ENCODE data around the gene KRT28.

The KRT28 gene

DNA sequence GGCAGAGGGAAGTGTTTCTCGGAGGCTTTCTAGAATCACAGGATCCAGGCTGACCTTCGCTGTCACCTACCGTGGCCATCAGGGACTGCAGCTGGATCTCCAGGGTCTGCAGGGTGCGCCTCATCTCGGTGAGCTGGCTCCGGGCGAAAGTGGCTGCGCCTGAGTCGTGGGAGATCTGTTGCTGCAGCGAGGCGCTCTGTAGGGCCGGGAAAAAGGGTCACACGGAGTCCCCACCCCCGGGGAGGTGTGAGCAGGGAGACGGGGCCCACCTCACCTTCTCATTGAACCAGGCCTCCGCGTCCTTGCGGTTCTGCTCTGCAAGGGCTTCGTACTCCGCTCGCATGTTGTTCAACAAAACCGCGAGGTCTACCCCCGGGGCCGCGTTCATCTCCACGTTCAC is 2.9 kb downstream of the KRT28 start:
- Histone ChIP-seq H3K27ac (ENCODE audit: low read length) (no peak overlapping the region), H3K27me3 (ENCODE audit: low read depth, low read length) (no peaks in the 10 kb centered on the region), H3K9me3 (ENCODE audit: control insufficient read depth in 1 of 2, low read length in 2 of 2) (no peaks in the 10 kb centered on the region), H3K4me3 (ENCODE audit: low read depth in 1 of 2, low read length in 2 of 2) (no peak overlapping the region), H3K4me1 (ENCODE audit: control insufficient read depth in 1 of 2, insufficient read depth in 2 of 2, low read length in 2 of 2) (no peaks in the 10 kb centered on the region), H3K36me3 (ENCODE audit: control insufficient read depth in 1 of 2, insufficient read depth in 2 of 2, low read length in 2 of 2) (no peaks in the 10 kb centered on the region)

- no peaks in the 10 kb centered on the region for H3K9me3 ChIP-seq (ENCODE audit: control insufficient read depth in 1 of 2, low read length in 2 of 2)
- H3K27me3 ChIP-seq (ENCODE audit: low read depth, low read length): no peaks in the 10 kb centered on the region
- no peaks in the 10 kb centered on the region for H3K4me1 ChIP-seq (ENCODE audit: control insufficient read depth in 1 of 2, insufficient read depth in 2 of 2, low read length in 2 of 2)
- H3K36me3 ChIP-seq (ENCODE audit: control insufficient read depth in 1 of 2, insufficient read depth in 2 of 2, low read length in 2 of 2): no peaks in the 10 kb centered on the region
- H3K27ac ChIP-seq (ENCODE audit: low read length): no peak overlapping the region
- H3K4me3 ChIP-seq (ENCODE audit: low read depth in 1 of 2, low read length in 2 of 2): no peak overlapping the region
Measured at GRCh38 chr17:40795019-40795667, 4.6 kb downstream of the KRT28 start.

- Histone ChIP-seq H3K36me3 (ENCODE audit: control insufficient read depth in 1 of 2, insufficient read depth in 2 of 2, low read length in 2 of 2) (no peaks in the 10 kb centered on the region), H3K4me3 (ENCODE audit: low read depth in 1 of 2, low read length in 2 of 2) (no peak overlapping the region), H3K27me3 (ENCODE audit: low read depth, low read length) (no peaks in the 10 kb centered on the region), H3K27ac (ENCODE audit: low read length) (no peak overlapping the region), H3K9me3 (ENCODE audit: control insufficient read depth in 1 of 2, low read length in 2 of 2) (no peaks in the 10 kb centered on the region), H3K4me1 (ENCODE audit: control insufficient read depth in 1 of 2, insufficient read depth in 2 of 2, low read length in 2 of 2) (no peaks in the 10 kb centered on the region)
Measured at GRCh38 chr17:40794466-40794865, 5.3 kb downstream of the KRT28 start.

- no peaks in the 10 kb centered on the region for H3K36me3 ChIP-seq (ENCODE audit: control insufficient read depth in 1 of 2, insufficient read depth in 2 of 2, low read length in 2 of 2)
- no peak overlapping the region for H3K27ac ChIP-seq (ENCODE audit: low read length)
- H3K4me1 ChIP-seq (ENCODE audit: control insufficient read depth in 1 of 2, insufficient read depth in 2 of 2, low read length in 2 of 2): no peaks in the 10 kb centered on the region
- no peaks in the 10 kb centered on the region for H3K9me3 ChIP-seq (ENCODE audit: control insufficient read depth in 1 of 2, low read length in 2 of 2)
- H3K4me3 ChIP-seq (ENCODE audit: low read depth in 1 of 2, low read length in 2 of 2): no peak overlapping the region
- no peaks in the 10 kb centered on the region for H3K27me3 ChIP-seq (ENCODE audit: low read depth, low read length)
Measured at GRCh38 chr17:40793832-40794231, 5.9 kb downstream of the KRT28 start.

DNA sequence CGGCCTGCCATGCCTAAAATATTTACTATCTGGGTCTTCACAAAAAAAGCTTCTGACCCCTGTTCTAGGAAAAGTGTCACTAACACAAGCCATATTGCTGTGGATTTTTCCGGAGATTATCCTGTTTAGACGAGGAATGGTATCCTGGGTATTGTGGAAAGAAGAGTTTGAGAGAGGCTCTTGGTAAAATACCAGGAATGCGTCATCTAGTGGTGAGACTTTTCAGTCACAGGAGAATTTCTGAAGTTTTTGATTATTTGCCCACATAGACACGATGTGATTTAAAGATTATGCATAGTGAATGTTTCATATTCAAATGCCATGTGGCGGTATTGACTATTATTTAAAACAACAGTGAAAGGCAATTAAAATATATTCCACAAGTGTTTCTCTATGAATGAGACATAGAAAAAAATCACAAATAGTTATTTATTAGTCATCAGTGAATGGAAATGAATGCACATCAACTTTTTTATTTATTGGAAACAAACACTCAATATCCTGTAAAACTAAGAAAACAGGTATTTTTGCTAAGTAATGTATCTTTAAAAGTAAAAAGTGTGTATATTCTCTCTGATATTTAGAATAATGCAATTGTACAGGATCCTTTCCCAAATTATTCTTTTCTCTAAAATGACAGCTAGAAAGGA is 7.8 kb downstream of the KRT28 start:
- H3K36me3 ChIP-seq (ENCODE audit: control insufficient read depth in 1 of 2, insufficient read depth in 2 of 2, low read length in 2 of 2): no peaks in the 10 kb centered on the region
- H3K4me3 ChIP-seq (ENCODE audit: low read depth in 1 of 2, low read length in 2 of 2): no peak overlapping the region
- H3K27ac ChIP-seq (ENCODE audit: low read length): no peak overlapping the region
- no peaks in the 10 kb centered on the region for H3K9me3 ChIP-seq (ENCODE audit: control insufficient read depth in 1 of 2, low read length in 2 of 2)
- no peaks in the 10 kb centered on the region for H3K4me1 ChIP-seq (ENCODE audit: control insufficient read depth in 1 of 2, insufficient read depth in 2 of 2, low read length in 2 of 2)
- no peaks in the 10 kb centered on the region for H3K27me3 ChIP-seq (ENCODE audit: low read depth, low read length)

GRCh38 chr17:40791111-40791510 is 8.6 kb downstream of the KRT28 start:
- Histone ChIP-seq H3K4me3 (ENCODE audit: low read depth in 1 of 2, low read length in 2 of 2) (no peak overlapping the region), H3K27me3 (ENCODE audit: low read depth, low read length) (no peaks in the 10 kb centered on the region), H3K36me3 (ENCODE audit: control insufficient read depth in 1 of 2, insufficient read depth in 2 of 2, low read length in 2 of 2) (no peaks in the 10 kb centered on the region), H3K27ac (ENCODE audit: low read length) (no peak overlapping the region), H3K9me3 (ENCODE audit: control insufficient read depth in 1 of 2, low read length in 2 of 2) (no peaks in the 10 kb centered on the region), H3K4me1 (ENCODE audit: control insufficient read depth in 1 of 2, insufficient read depth in 2 of 2, low read length in 2 of 2) (no peaks in the 10 kb centered on the region)

DNA sequence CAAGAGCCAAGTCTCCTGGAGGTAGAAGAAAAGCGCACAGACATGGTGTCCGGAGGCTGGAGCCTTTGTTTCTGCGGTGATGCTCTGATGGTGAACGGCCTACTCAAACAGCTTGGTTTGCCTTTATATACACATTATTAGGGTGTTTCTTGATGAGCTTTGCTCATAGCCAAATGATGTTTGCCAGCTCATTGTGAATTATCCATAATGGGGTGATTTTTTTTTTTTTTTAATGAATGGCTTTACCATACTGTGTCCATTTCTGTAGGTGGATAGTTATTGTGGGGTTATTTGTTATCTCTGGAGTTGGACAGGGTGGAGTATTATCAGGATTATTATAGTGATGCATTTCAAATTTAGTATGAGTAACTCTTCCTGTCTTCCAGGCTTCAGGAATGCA is 17.3 kb downstream of the KRT28 start, which contains the start of gene KRT27:
TSS of gene KRT27 (minus strand) at position 101 of the 400 bp plus-strand sequence. CDS start at position 44, 57 bp downstream.
- H3K4me3 ChIP-seq (ENCODE audit: low read depth in 1 of 2, low read length in 2 of 2): no peak within 1 kb of the TSS
- H3K27me3 ChIP-seq (ENCODE audit: low read depth, low read length): peaks cover 6% of the 10 kb centered on the region
- H3K36me3 ChIP-seq (ENCODE audit: control insufficient read depth in 1 of 2, insufficient read depth in 2 of 2, low read length in 2 of 2): no peaks in the 10 kb centered on the region
- no peaks in the 10 kb centered on the region for H3K9me3 ChIP-seq (ENCODE audit: control insufficient read depth in 1 of 2, low read length in 2 of 2)
- H3K4me1 ChIP-seq (ENCODE audit: control insufficient read depth in 1 of 2, insufficient read depth in 2 of 2, low read length in 2 of 2): no peaks in the 10 kb centered on the region
- no peak within 1 kb of the TSS for H3K27ac ChIP-seq (ENCODE audit: low read length)

DNA sequence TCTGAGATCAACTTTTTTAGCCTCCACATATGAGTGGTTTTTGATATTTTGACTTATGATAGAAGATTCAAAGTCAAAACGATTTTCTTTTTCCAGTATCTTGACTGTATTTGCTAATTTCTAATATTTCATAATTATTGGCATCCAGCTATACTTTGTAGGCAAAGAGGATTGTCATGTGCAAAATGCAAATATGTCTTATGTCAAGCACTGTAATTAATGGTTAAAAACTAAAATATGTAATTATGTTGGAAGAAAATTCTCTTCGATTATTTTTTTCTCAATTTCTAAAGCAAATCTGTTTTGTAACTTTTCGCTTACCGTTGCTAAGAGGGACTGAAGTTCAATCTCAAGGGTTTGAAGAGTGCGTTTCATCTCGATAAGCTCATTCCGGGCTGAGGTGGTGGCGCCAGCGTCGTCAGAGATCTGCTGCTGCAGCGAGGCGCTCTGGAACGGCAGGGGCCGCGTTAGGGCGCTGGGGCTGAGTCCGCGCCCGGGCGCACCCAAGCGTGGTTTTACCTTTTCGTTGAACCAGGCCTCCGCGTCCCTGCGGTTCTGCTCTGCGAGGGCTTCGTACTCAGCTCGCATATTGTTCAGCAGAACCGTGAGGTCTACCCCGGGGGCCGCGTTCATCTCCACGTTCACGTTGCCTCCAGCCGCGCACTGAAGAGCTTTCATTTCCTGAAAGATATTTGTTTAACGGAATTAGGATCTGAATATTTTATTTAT is 20.4 kb downstream of the KRT28 start:
- Histone ChIP-seq H3K9me3 (ENCODE audit: control insufficient read depth in 1 of 2, low read length in 2 of 2) (peaks cover 0 to 5% of the 10 kb centered on the region in 2 donors), H3K27ac (ENCODE audit: low read length) (no peak overlapping the region), H3K4me3 (ENCODE audit: low read depth in 1 of 2, low read length in 2 of 2) (peak overlapping the region in 1 of 2 donors; percentile 30), H3K4me1 (ENCODE audit: control insufficient read depth in 1 of 2, insufficient read depth in 2 of 2, low read length in 2 of 2) (no peaks in the 10 kb centered on the region), H3K36me3 (ENCODE audit: control insufficient read depth in 1 of 2, insufficient read depth in 2 of 2, low read length in 2 of 2) (no peaks in the 10 kb centered on the region), H3K27me3 (ENCODE audit: low read depth, low read length) (peaks cover 6% of the 10 kb centered on the region)

DNA sequence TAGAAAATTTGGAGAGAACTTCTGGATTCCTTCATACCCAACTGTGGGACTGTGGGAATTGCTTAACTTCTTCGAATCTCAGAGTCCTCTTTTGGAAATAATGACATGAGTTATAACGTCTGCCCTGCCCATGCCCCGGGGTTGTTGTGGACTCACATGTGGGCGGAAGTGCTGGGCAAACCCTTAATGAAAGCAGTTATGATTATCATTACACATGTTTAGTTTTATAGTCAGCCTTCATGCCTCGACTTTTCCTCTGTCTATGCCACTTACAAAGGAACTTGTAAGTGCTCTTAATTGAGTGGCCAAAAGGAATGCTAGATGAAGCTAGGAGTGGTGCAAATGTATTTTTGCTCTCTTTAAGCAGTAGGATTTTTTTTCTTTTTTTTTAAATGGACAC is 21.3 kb downstream of the KRT28 start:
- H3K4me3 ChIP-seq (ENCODE audit: low read depth in 1 of 2, low read length in 2 of 2): no peak overlapping the region
- H3K27me3 ChIP-seq (ENCODE audit: low read depth, low read length): peaks cover 6% of the 10 kb centered on the region
- no peak overlapping the region for H3K27ac ChIP-seq (ENCODE audit: low read length)
- no peaks in the 10 kb centered on the region for H3K4me1 ChIP-seq (ENCODE audit: control insufficient read depth in 1 of 2, insufficient read depth in 2 of 2, low read length in 2 of 2)
- H3K9me3 ChIP-seq (ENCODE audit: control insufficient read depth in 1 of 2, low read length in 2 of 2): peaks cover 0 to 5% of the 10 kb centered on the region in 2 donors
- no peaks in the 10 kb centered on the region for H3K36me3 ChIP-seq (ENCODE audit: control insufficient read depth in 1 of 2, insufficient read depth in 2 of 2, low read length in 2 of 2)

DNA sequence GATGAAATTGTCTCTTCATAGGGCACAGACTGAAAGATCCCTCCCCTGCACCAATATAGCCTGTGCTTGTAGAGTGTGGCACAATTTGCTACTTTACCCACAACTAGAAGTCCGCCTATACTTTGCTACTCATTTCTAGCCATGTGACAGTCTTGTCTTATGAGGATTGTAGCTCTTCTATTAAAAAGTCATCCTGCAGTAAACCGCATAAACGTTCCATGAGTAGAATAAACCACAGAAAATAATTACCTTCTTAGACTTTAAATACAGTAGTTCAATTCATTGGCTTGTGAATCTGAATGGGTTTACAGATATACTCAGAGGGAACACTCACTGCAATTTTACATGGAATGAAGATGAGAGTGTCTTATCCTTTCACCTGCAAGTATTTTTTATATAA is 21.8 kb downstream of the KRT28 start:
- Histone ChIP-seq H3K9me3 (ENCODE audit: control insufficient read depth in 1 of 2, low read length in 2 of 2) (peaks cover 0 to 5% of the 10 kb centered on the region in 2 donors), H3K27me3 (ENCODE audit: low read depth, low read length) (peaks cover 6% of the 10 kb centered on the region), H3K4me1 (ENCODE audit: control insufficient read depth in 1 of 2, insufficient read depth in 2 of 2, low read length in 2 of 2) (no peaks in the 10 kb centered on the region), H3K4me3 (ENCODE audit: low read depth in 1 of 2, low read length in 2 of 2) (no peak overlapping the region), H3K27ac (ENCODE audit: low read length) (no peak overlapping the region), H3K36me3 (ENCODE audit: control insufficient read depth in 1 of 2, insufficient read depth in 2 of 2, low read length in 2 of 2) (no peaks in the 10 kb centered on the region)

- H3K27me3 ChIP-seq (ENCODE audit: low read depth, low read length): peaks cover 6% of the 10 kb centered on the region
- H3K4me3 ChIP-seq (ENCODE audit: low read depth in 1 of 2, low read length in 2 of 2): no peak overlapping the region
- no peaks in the 10 kb centered on the region for H3K36me3 ChIP-seq (ENCODE audit: control insufficient read depth in 1 of 2, insufficient read depth in 2 of 2, low read length in 2 of 2)
- no peaks in the 10 kb centered on the region for H3K4me1 ChIP-seq (ENCODE audit: control insufficient read depth in 1 of 2, insufficient read depth in 2 of 2, low read length in 2 of 2)
- H3K9me3 ChIP-seq (ENCODE audit: control insufficient read depth in 1 of 2, low read length in 2 of 2): peaks cover 0 to 5% of the 10 kb centered on the region in 2 donors
- no peak overlapping the region for H3K27ac ChIP-seq (ENCODE audit: low read length)
Measured at GRCh38 chr17:40777459-40777858, 22.3 kb downstream of the KRT28 start.

Measured in muscle layer of duodenum (tissue), 2 donors.